ENCODE results near the gene RNU1-2. TPM values are rescaled to one million over a fixed set of nuclear protein-coding genes. Genes with fewer than 3 reads are reported as not detected.
A peak's percentile ranks its signal among the peaks of the same experiment; 100 is the strongest.
"Not testable (repeated sequence)": the region's sequence is repeated elsewhere in the genome, so short reads cannot be mapped to it uniquely, and the experiment has no call there.

RNU1-2 gene
- total RNA-seq, 1 donor from 2014 or later, result under 0.01 TPM

- peak; percentile 79 for DNase-seq
Measured at GRCh38 chr1:16888860-16889816, 6.6 kb upstream of the RNU1-2 start.

- not testable (repeated sequence) for DNase-seq
Measured at GRCh38 chr1:16890539-16891021, 5.2 kb upstream of the RNU1-2 start.

- DNase-seq, result not testable (repeated sequence)
Measured at GRCh38 chr1:16891057-16891456, 4.7 kb upstream of the RNU1-2 start.

- not testable (repeated sequence) for DNase-seq
Measured at GRCh38 chr1:16892978-16893525, 2.7 kb upstream of the RNU1-2 start.

GRCh38 chr1:16893796-16894195 is 2.0 kb upstream of the RNU1-2 start:
- DNase-seq, result not testable (repeated sequence)

- not testable (repeated sequence) for DNase-seq
Measured at GRCh38 chr1:16894338-16894737, 1.4 kb upstream of the RNU1-2 start.

GRCh38 chr1:16895233-16895597 is 565 bp upstream of the RNU1-2 start:
- DNase-seq, result not testable (repeated sequence)

GRCh38 chr1:16896316-16897055 is 706 bp downstream of the RNU1-2 start:
- peak; percentile 28 for DNase-seq

GRCh38 chr1:16897653-16898052 is 1.9 kb downstream of the RNU1-2 start:
- not testable (repeated sequence) for DNase-seq

GRCh38 chr1:16898298-16898697 is 2.5 kb downstream of the RNU1-2 start:
- DNase-seq, result not testable (repeated sequence)

- DNase-seq, result not testable (repeated sequence)
Measured at GRCh38 chr1:16899020-16899419, 3.2 kb downstream of the RNU1-2 start.

GRCh38 chr1:16900751-16901150 is 5.0 kb downstream of the RNU1-2 start:
- peak; percentile 41 for DNase-seq

GRCh38 chr1:16901371-16901770 is 5.6 kb downstream of the RNU1-2 start:
- not testable (repeated sequence) for DNase-seq

- DNase-seq, result no peak
Measured at GRCh38 chr1:16903054-16903453, 7.3 kb downstream of the RNU1-2 start.

- DNase-seq, result no peak
Measured at GRCh38 chr1:16903458-16903796, 7.6 kb downstream of the RNU1-2 start.

GRCh38 chr1:16904560-16905109 is 8.9 kb downstream of the RNU1-2 start:
- peak; percentile 100 for DNase-seq

- no peak for DNase-seq
Measured at GRCh38 chr1:16905110-16905867, 9.5 kb downstream of the RNU1-2 start.

GRCh38 chr1:16905868-16906702 is 10.3 kb downstream of the RNU1-2 start:
- DNase-seq, result no peak

GRCh38 chr1:16906873-16907272 is 11.1 kb downstream of the RNU1-2 start:
- no peak for DNase-seq

GRCh38 chr1:16907870-16908758 is 12.3 kb downstream of the RNU1-2 start:
- no peak for DNase-seq
